ENCODE measurements around the gene WIZ.
"Not testable (repeated sequence)": the region's sequence is repeated elsewhere in the genome, so short reads cannot be mapped to it uniquely, and the experiment has no call there.

DNA sequence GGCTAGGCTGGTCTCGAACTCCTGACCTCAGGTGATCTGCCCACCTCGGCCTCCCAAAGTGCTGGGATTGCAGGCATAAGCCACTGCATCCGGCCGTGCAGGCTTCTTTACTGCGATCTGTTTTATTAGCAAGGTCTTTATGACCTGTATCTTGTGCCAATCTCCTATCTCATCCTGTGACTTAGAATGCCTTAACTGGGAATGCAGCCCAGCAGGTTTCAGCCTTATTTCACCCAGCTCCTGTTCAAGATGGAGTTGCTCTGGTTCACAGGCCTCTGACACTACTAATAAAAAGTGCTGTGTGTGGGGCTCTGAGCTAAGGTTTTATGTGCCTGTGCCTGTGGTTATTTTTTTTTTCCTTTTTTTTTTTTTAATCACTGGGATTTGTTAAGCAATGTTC is 36.0 kb upstream of the WIZ start:
- TF ChIP-seq, protein P1, sequence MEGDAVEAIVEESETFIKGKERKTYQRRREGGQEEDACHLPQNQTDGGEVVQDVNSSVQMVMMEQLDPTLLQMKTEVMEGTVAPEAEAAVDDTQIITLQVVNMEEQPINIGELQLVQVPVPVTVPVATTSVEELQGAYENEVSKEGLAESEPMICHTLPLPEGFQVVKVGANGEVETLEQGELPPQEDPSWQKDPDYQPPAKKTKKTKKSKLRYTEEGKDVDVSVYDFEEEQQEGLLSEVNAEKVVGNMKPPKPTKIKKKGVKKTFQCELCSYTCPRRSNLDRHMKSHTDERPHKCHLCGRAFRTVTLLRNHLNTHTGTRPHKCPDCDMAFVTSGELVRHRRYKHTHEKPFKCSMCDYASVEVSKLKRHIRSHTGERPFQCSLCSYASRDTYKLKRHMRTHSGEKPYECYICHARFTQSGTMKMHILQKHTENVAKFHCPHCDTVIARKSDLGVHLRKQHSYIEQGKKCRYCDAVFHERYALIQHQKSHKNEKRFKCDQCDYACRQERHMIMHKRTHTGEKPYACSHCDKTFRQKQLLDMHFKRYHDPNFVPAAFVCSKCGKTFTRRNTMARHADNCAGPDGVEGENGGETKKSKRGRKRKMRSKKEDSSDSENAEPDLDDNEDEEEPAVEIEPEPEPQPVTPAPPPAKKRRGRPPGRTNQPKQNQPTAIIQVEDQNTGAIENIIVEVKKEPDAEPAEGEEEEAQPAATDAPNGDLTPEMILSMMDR (IDR thresholded peaks at IDR 0.05; ENCODE audit: low read depth, low read length, poor library complexity, severe bottlenecking) = not testable (repeated sequence)
- not testable (repeated sequence) for TF ChIP-seq EZH2phosphoT487 (IDR thresholded peaks at IDR 0.05; ENCODE audit: borderline replicate concordance, low read length)

Measured in DOHH2 (cell line).